Activated CD4-positive, alpha-beta T cell treated with anti-CD3 and anti-CD28 coated beads, Interleukin-2, amount 50 U/mL, for 24 hours (primary cell): ENCODE measurements around the gene ZBTB21.
"Not testable (repeated sequence)": the region's sequence is repeated elsewhere in the genome, so short reads cannot be mapped to it uniquely, and the experiment has no call there.

ENCODE experiments used
- DNase-seq, 2 donors: peaks; one replicate each; pipeline ENCODE4 v3.0.0-alpha.2; 2020; ENCODE audit warnings: low read depth in 1 of 2, low spot score in 1 of 2

The ZBTB21 gene

GRCh38 chr21:41970751-41971653 is 39.2 kb downstream of the ZBTB21 start:
- DNase-seq, result no peak

- no peak for DNase-seq
Measured at GRCh38 chr21:41970106-41970391, 40.1 kb downstream of the ZBTB21 start.

- no peak for DNase-seq
Measured at GRCh38 chr21:41967708-41968107, 42.5 kb downstream of the ZBTB21 start.

- DNase-seq, result no peak
Measured at GRCh38 chr21:41966872-41967621, 43.1 kb downstream of the ZBTB21 start.

GRCh38 chr21:41966041-41966833 is 43.9 kb downstream of the ZBTB21 start:
- no peak for DNase-seq

- DNase-seq, result no peak
Measured at GRCh38 chr21:41965461-41966013, 44.6 kb downstream of the ZBTB21 start.

GRCh38 chr21:41965045-41965444 is 45.1 kb downstream of the ZBTB21 start:
- DNase-seq, result no peak

GRCh38 chr21:41964171-41964570 is 46.0 kb downstream of the ZBTB21 start:
- no peak for DNase-seq

- no peak for DNase-seq
Measured at GRCh38 chr21:41962425-41962966, 47.7 kb downstream of the ZBTB21 start.

GRCh38 chr21:41961753-41962152 is 48.4 kb downstream of the ZBTB21 start:
- no peak for DNase-seq

- no peak for DNase-seq
Measured at GRCh38 chr21:41961282-41961701, 48.9 kb downstream of the ZBTB21 start.

GRCh38 chr21:41960386-41960785 is 49.8 kb downstream of the ZBTB21 start:
- no peak for DNase-seq

GRCh38 chr21:41959697-41960096 is 50.5 kb downstream of the ZBTB21 start:
- DNase-seq, result not testable (repeated sequence)

GRCh38 chr21:41958886-41959563 is 51.1 kb downstream of the ZBTB21 start:
- no peak for DNase-seq

- no peak for DNase-seq
Measured at GRCh38 chr21:41957991-41958766, 52.0 kb downstream of the ZBTB21 start.

GRCh38 chr21:41956926-41957729 is 53.0 kb downstream of the ZBTB21 start:
- DNase-seq, result no peak

GRCh38 chr21:41955516-41955915 is 54.6 kb downstream of the ZBTB21 start:
- DNase-seq, result no peak

- DNase-seq, result no peak
Measured at GRCh38 chr21:41954654-41955499, 55.3 kb downstream of the ZBTB21 start.
